CD1c-positive myeloid dendritic cell (primary cell): ENCODE data around the gene FBRSL1.

Source experiments
- DNase-seq: peaks from one replicate; pipeline ENCODE4 v3.0.0-alpha.2; 2016; ENCODE audit errors: extremely low spot score

Gene FBRSL1

GRCh38 chr12:132496710-132497109 is 6.8 kb downstream of the FBRSL1 start:
- DNase-seq = no peak

GRCh38 chr12:132497514-132498405 is 7.8 kb downstream of the FBRSL1 start:
- no peak for DNase-seq

- no peak for DNase-seq
Observed at GRCh38 chr12:132498931-132499330, 9.0 kb downstream of the FBRSL1 start.

- peak; percentile 40 for DNase-seq
Observed at GRCh38 chr12:132500142-132500855, 10.3 kb downstream of the FBRSL1 start.

GRCh38 chr12:132500856-132501180 is 10.9 kb downstream of the FBRSL1 start:
- no peak for DNase-seq

GRCh38 chr12:132501204-132501940 is 11.4 kb downstream of the FBRSL1 start:
- no peak for DNase-seq

- DNase-seq = no peak
Observed at GRCh38 chr12:132502149-132502881, 12.4 kb downstream of the FBRSL1 start.

GRCh38 chr12:132502882-132503193 is 12.9 kb downstream of the FBRSL1 start:
- DNase-seq = no peak

GRCh38 chr12:132503618-132504204 is 13.8 kb downstream of the FBRSL1 start:
- DNase-seq = no peak

GRCh38 chr12:132505105-132505851 is 15.3 kb downstream of the FBRSL1 start:
- peak; percentile 81 for DNase-seq

GRCh38 chr12:132505852-132506219 is 15.9 kb downstream of the FBRSL1 start:
- DNase-seq = no peak

GRCh38 chr12:132506328-132507160 is 16.6 kb downstream of the FBRSL1 start:
- peak; percentile 73 for DNase-seq

GRCh38 chr12:132507161-132507538 is 17.2 kb downstream of the FBRSL1 start:
- DNase-seq = no peak

- no peak for DNase-seq
Observed at GRCh38 chr12:132507656-132508490, 17.9 kb downstream of the FBRSL1 start.

GRCh38 chr12:132508491-132508740 is 18.5 kb downstream of the FBRSL1 start:
- no peak for DNase-seq

- no peak for DNase-seq
Observed at GRCh38 chr12:132508860-132509732, 19.1 kb downstream of the FBRSL1 start.

GRCh38 chr12:132510111-132510724 is 20.3 kb downstream of the FBRSL1 start:
- DNase-seq = no peak
